HG03066 (cell line): ENCODE data around the gene PLCH1.

Experiments used
- ATAC-seq: cut with Tn5 transposase; IDR thresholded peaks from one replicate; pipeline ENCODE4 v1.9.1; 2021; ENCODE audit warnings: low read depth; ENCODE audit not compliant: unreplicated experiment

Gene PLCH1

GRCh38 chr3:155497930-155498647 is 246.8 kb downstream of the PLCH1 start:
- no peak for ATAC-seq

- no peak for ATAC-seq
Observed at GRCh38 chr3:155496206-155496605, 248.7 kb downstream of the PLCH1 start.

GRCh38 chr3:155495387-155495786 is 249.5 kb downstream of the PLCH1 start:
- ATAC-seq = peak; percentile 66

GRCh38 chr3:155494332-155494731 is 250.5 kb downstream of the PLCH1 start:
- ATAC-seq = no peak

- ATAC-seq = no peak
Observed at GRCh38 chr3:155492841-155493240, 252.0 kb downstream of the PLCH1 start.

GRCh38 chr3:155491696-155492095 is 253.2 kb downstream of the PLCH1 start:
- ATAC-seq = no peak

GRCh38 chr3:155488671-155489070 is 256.2 kb downstream of the PLCH1 start:
- ATAC-seq = no peak

- no peak for ATAC-seq
Observed at GRCh38 chr3:155485897-155486296, 259.0 kb downstream of the PLCH1 start.

- no peak for ATAC-seq
Observed at GRCh38 chr3:155481591-155481990, 263.3 kb downstream of the PLCH1 start.

GRCh38 chr3:155481089-155481488 is 263.8 kb downstream of the PLCH1 start:
- ATAC-seq = no peak

- ATAC-seq = no peak
Observed at GRCh38 chr3:155465664-155466063, 279.2 kb downstream of the PLCH1 start.

GRCh38 chr3:155462672-155463071 is 282.2 kb downstream of the PLCH1 start:
- ATAC-seq = no peak

- ATAC-seq = no peak
Observed at GRCh38 chr3:155457591-155457990, 287.3 kb downstream of the PLCH1 start.

GRCh38 chr3:155455765-155456164 is 289.1 kb downstream of the PLCH1 start:
- ATAC-seq = no peak

GRCh38 chr3:155453512-155453911 is 291.4 kb downstream of the PLCH1 start:
- ATAC-seq = no peak

- ATAC-seq = no peak
Observed at GRCh38 chr3:155449613-155450267, 295.1 kb downstream of the PLCH1 start.

- ATAC-seq = no peak
Observed at GRCh38 chr3:155448531-155448930, 296.3 kb downstream of the PLCH1 start.

- no peak for ATAC-seq
Observed at GRCh38 chr3:155446366-155446765, 298.5 kb downstream of the PLCH1 start.

- ATAC-seq = no peak
Observed at GRCh38 chr3:155444771-155445170, 300.1 kb downstream of the PLCH1 start.

GRCh38 chr3:155443815-155444214 is 301.1 kb downstream of the PLCH1 start:
- ATAC-seq = no peak

- no peak for ATAC-seq
Observed at GRCh38 chr3:155442072-155442471, 302.8 kb downstream of the PLCH1 start.

GRCh38 chr3:155441506-155441905 is 303.4 kb downstream of the PLCH1 start:
- ATAC-seq = no peak
